PC-3 (cell line): Measurements from ENCODE around the gene FLNC. TPM values are rescaled to one million over a fixed set of nuclear protein-coding genes. Genes with fewer than 3 reads are reported as not detected.

Experiments used
- ATAC-seq: fragments of 200-7000 bp; cut with Tn5 transposase; 2 replicates; pipeline ENCODE4 v1.9.1; 2020; ENCODE audit warnings: mild to moderate bottlenecking, moderate library complexity
- BruUV-seq: library from RNA; stranded (reverse); fragments of 400-500 nt; replicated peaks from 2 replicates; lab custom pipeline; 2021; lab: Mats Ljungman, UMichigan
- CTCF ChIA-PET: fragments of 300-600 bp; sonication (Branson Sonifier 250); formaldehyde crosslinking; loops from one replicate; lab custom pipeline; 2022; ENCODE audit warnings: antibody characterized with exemption; lab: Charles Lee
- POLR2A ChIA-PET: fragments of 300-600 bp; sonication (Branson Sonifier 250); formaldehyde crosslinking; loops from one replicate; lab custom pipeline; 2022; ENCODE audit warnings: antibody characterized with exemption; ENCODE audit not compliant: unreplicated experiment; lab: Charles Lee
- DNase-seq: peaks from one replicate; pipeline ENCODE4 v3.0.0-alpha.2; 2015
- H2AFZ ChIP-seq: fragments of 300-600 bp; sonication (generic); 2 replicates; pipeline ENCODE4 v1.6.0; 2016; ENCODE audit warnings: antibody characterized with exemption, low read length
- H3F3A ChIP-seq: fragments of 300-600 bp; sonication (generic); one replicate; pipeline ENCODE4 v1.6.0; 2017; ENCODE audit warnings: antibody characterized with exemption, low read length, control low read depth, mild to moderate bottlenecking; ENCODE audit not compliant: unreplicated experiment
- H3K27ac ChIP-seq: fragments of 300-600 bp; sonication (generic); 2 replicates; pipeline ENCODE4 v1.5.1; 2016; ENCODE audit warnings: mild to moderate bottlenecking, low read length
- H3K27me3 ChIP-seq: fragments of 300-600 bp; sonication (generic); 2 replicates; pipeline ENCODE4 v1.6.1; 2016; ENCODE audit warnings: low read length, mixed read lengths
- H3K36me3 ChIP-seq: fragments of 300-600 bp; sonication (generic); 2 replicates; pipeline ENCODE4 v1.6.1; 2016; ENCODE audit warnings: low read depth, mixed run types, low read length, mixed read lengths
- H3K4me1 ChIP-seq: fragments of 300-600 bp; sonication (generic); 2 replicates; pipeline ENCODE4 v1.5.1; 2016; ENCODE audit warnings: low read length; ENCODE audit not compliant: insufficient read depth
- H3K4me2 ChIP-seq: fragments of 300-600 bp; sonication (generic); 2 replicates; pipeline ENCODE4 v1.6.0; 2016; ENCODE audit warnings: low read length
- H3K4me3 ChIP-seq: fragments of 300-600 bp; sonication (generic); 2 replicates; pipeline ENCODE4 v1.5.1; 2016; ENCODE audit warnings: mild to moderate bottlenecking, low read length, mixed read lengths
- H3K79me2 ChIP-seq: fragments of 300-600 bp; sonication (generic); 2 replicates; pipeline ENCODE4 v1.6.1; 2017; ENCODE audit warnings: low read length, mixed read lengths
- H3K9ac ChIP-seq: fragments of 300-600 bp; sonication (generic); 2 replicates; pipeline ENCODE4 v1.6.0; 2016; ENCODE audit warnings: mild to moderate bottlenecking, low read length
- H3K9me2 ChIP-seq: fragments of 300-600 bp; sonication (generic); replicated peaks from 2 replicates; pipeline ENCODE4 v1.6.1; 2016; ENCODE audit warnings: mixed run types, low read length, mixed read lengths
- H3K9me3 ChIP-seq: fragments of 300-600 bp; sonication (generic); 2 replicates; pipeline ENCODE4 v1.6.1; 2016; ENCODE audit warnings: low read length, mixed read lengths
- H4K20me1 ChIP-seq: fragments of 300-600 bp; sonication (generic); 2 replicates; pipeline ENCODE4 v1.6.1; 2016; ENCODE audit warnings: low read length, mixed read lengths
- EZH2 ChIP-seq: fragments of 300-600 bp; sonication (generic); IDR thresholded peaks from one replicate; pipeline ENCODE4 v1.6.1; 2017; ENCODE audit warnings: antibody characterized with exemption, mild to moderate bottlenecking, low read length; ENCODE audit not compliant: unreplicated experiment
- EZH2phosphoT487 ChIP-seq: fragments of 300-600 bp; sonication (generic); IDR thresholded peaks from 2 replicates; pipeline ENCODE4 v1.6.1; 2018; ENCODE audit warnings: mild to moderate bottlenecking, antibody characterized with exemption, low read length, borderline replicate concordance
- intact Hi-C: fragments of 100-400 bp; cut with micrococcal nuclease; formaldehyde crosslinking; loops from 2 replicates; pipeline ENCODE4 v1.9.0; 2023
- total RNA-seq: library from RNA; depleted of rRNA; stranded (reverse); fragments of >200 nt; gene quantifications from 2 replicates; pipeline ENCODE4 v1.2.3, GENCODE V29; 2014
- TF ChIP-seq, protein P1 (sequence below): fragments of 300-600 bp; sonication (generic); conservative IDR thresholded peaks from 2 replicates; pipeline ENCODE4 v1.5.1; 2017; ENCODE audit warnings: antibody characterized with exemption, low read depth, mild to moderate bottlenecking, low read length

FLNC gene
- total RNA-seq, 1 experiment from 2014 or later = 88.7 TPM

DNA sequence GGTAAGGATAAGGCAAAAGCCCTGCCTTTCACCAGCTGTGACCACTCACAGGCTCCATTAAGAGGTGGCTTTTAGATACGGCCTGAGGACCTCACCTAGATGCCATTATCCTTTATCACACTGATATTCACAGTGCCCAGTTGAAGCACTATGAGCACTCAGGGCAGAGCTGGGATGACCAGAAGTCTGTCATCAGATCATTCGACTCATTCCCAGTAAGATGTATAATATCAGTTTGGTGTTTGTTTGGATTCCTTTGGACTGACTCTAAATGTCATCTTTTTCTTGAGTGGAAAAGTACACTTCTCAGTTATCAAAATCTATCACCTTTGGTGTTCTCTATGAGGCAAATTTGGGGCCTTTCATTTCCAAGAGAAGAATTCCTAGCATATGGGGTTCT, 19.7 kb upstream of the FLNC start:
- Histone ChIP-seq H3K36me3 (no peaks in the 10 kb centered on the region), H3K9me2 (no peaks in the 10 kb centered on the region), H3K79me2 (no peaks in the 10 kb centered on the region), H2AFZ (no peak overlapping the region), H3F3A (no peaks in the 10 kb centered on the region), H3K9ac (no peak overlapping the region), H3K27me3 (no peaks in the 10 kb centered on the region), H3K4me2 (no peak overlapping the region), H4K20me1 (no peaks in the 10 kb centered on the region), H3K27ac (no peak overlapping the region), H3K4me3 (no peak overlapping the region), H3K4me1 (no peaks in the 10 kb centered on the region), H3K9me3 (no peaks in the 10 kb centered on the region)
- intact Hi-C loops = no loop called here
- ChIA-PET CTCF (no interaction called here), POLR2A (no interaction called here)
- TF ChIP-seq EZH2 (no peak), EZH2phosphoT487 (no peak)
- TF ChIP-seq, protein P1, sequence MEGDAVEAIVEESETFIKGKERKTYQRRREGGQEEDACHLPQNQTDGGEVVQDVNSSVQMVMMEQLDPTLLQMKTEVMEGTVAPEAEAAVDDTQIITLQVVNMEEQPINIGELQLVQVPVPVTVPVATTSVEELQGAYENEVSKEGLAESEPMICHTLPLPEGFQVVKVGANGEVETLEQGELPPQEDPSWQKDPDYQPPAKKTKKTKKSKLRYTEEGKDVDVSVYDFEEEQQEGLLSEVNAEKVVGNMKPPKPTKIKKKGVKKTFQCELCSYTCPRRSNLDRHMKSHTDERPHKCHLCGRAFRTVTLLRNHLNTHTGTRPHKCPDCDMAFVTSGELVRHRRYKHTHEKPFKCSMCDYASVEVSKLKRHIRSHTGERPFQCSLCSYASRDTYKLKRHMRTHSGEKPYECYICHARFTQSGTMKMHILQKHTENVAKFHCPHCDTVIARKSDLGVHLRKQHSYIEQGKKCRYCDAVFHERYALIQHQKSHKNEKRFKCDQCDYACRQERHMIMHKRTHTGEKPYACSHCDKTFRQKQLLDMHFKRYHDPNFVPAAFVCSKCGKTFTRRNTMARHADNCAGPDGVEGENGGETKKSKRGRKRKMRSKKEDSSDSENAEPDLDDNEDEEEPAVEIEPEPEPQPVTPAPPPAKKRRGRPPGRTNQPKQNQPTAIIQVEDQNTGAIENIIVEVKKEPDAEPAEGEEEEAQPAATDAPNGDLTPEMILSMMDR = no peak
- BruUV-seq = no TSS peak
- no peak for DNase-seq
- no peak for ATAC-seq

DNA sequence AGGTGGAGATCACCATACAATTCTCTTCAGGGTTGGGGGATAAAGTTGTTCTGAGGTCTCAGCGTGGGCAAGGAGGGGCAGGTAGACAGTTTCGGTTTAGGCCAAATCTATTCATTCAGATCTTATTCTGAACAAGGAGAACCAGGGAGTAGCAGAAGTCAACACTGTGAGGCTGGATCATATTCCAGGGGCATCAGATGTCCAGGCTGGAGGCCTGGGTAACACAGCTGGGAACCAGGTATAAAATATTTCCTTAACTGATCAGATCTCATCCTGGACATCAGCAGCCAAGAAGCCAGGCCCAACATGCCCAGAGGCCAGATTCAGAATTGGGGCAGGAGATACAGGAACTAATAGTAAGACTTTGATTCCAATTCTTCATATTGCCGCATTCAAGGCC, 19.2 kb upstream of the FLNC start:
- Histone ChIP-seq H3K9me2 (no peaks in the 10 kb centered on the region), H3K4me2 (no peak overlapping the region), H3K79me2 (no peaks in the 10 kb centered on the region), H3K36me3 (no peaks in the 10 kb centered on the region), H3K4me1 (no peaks in the 10 kb centered on the region), H3K9me3 (no peaks in the 10 kb centered on the region), H4K20me1 (no peaks in the 10 kb centered on the region), H3K27ac (no peak overlapping the region), H3K9ac (no peak overlapping the region), H3F3A (no peaks in the 10 kb centered on the region), H3K4me3 (no peak overlapping the region), H3K27me3 (no peaks in the 10 kb centered on the region), H2AFZ (no peak overlapping the region)
- ChIA-PET POLR2A (no interaction called here), CTCF (no interaction called here)
- BruUV-seq = no TSS peak
- TF ChIP-seq EZH2 = no peak
- TF ChIP-seq EZH2phosphoT487 = no peak
- TF ChIP-seq, protein P1 = no peak
- DNase-seq = no peak
- intact Hi-C loops = no loop called here
- ATAC-seq = no peak

DNA sequence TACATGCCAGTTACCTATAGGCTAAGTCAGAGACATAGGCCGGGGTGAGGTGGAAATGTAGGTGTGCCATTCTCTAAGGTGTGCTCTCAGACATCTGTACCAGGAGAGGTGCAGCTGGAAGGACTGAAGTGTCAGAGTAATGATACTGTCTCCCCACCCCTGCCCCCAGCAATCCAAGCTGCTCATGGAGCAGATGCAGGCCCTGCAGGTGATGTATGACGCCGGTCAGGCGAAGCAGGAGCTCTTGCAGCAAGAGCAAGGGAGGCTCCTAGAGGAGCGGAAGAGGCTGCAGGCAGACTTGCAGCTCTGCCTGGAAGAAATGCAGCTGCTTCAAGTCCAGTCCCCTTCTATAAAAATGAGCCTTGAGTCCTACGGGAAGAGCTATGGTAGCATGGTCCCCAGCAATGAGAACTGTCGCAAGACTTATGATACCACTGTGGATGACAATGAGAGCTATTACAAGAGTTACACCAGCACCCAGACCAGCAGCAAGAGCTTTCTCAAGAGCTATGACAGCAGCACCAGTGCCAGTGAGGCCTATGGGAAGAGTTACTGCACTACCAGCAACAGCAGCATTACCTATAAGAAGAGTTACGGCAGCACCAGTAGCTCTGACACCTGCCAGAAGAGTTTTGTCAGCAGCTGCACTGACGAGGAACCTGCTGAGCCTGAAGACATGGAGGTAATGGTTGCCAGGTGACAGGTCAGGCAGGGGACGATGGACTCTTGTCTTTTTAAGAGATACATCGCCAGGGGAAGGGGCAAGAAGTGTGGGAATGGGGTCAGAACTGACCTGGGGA, 18.4 kb upstream of the FLNC start:
- no peaks in the 10 kb centered on the region for H3K36me3 ChIP-seq
- H2AFZ ChIP-seq = no peak overlapping the region
- no peak overlapping the region for H3K4me2 ChIP-seq
- no peaks in the 10 kb centered on the region for H4K20me1 ChIP-seq
- no peak for DNase-seq
- TF ChIP-seq EZH2phosphoT487 (no peak), EZH2 (no peak)
- TF ChIP-seq, protein P1 = no peak
- H3K4me3 ChIP-seq = no peak overlapping the region
- ChIA-PET CTCF (no interaction called here), POLR2A (no interaction called here)
- no peaks in the 10 kb centered on the region for H3K79me2 ChIP-seq
- H3K9ac ChIP-seq = no peak overlapping the region
- intact Hi-C loops = no loop called here
- no peaks in the 10 kb centered on the region for H3K4me1 ChIP-seq
- no peaks in the 10 kb centered on the region for H3K27me3 ChIP-seq
- no peak overlapping the region for H3K27ac ChIP-seq
- H3K9me2 ChIP-seq = no peaks in the 10 kb centered on the region
- no peaks in the 10 kb centered on the region for H3K9me3 ChIP-seq
- no peaks in the 10 kb centered on the region for H3F3A ChIP-seq
- ATAC-seq = no peak
- no TSS peak for BruUV-seq
